GM23338 (cell line): ENCODE measurements around the gene LMX1B. TPM values are rescaled to one million over a fixed set of nuclear protein-coding genes. Genes with fewer than 3 reads are reported as not detected.

ENCODE experiments used
- ATAC-seq: fragments of 200-7000 bp; cut with Tn5 transposase; 3 replicates; pipeline ENCODE4 v1.9.1; 2020
- DNase-seq: peaks from one replicate; pipeline ENCODE4 v3.0.0-alpha.2; 2015; ENCODE audit warnings: low spot score
- H2AFZ ChIP-seq: fragments of 200-600 bp; sonication (generic); 2 replicates; pipeline ENCODE4 v1.8.0; 2016; ENCODE audit warnings: antibody characterized with exemption, mild to moderate bottlenecking, moderate library complexity
- H3F3A ChIP-seq: fragments of 200-600 bp; sonication (generic); replicated peaks from 2 replicates; pipeline ENCODE4 v1.8.0; 2017; ENCODE audit warnings: antibody characterized with exemption, mixed run types, low read depth
- H3K27ac ChIP-seq: fragments of 200-600 bp; sonication (generic); 2 replicates; pipeline ENCODE4 v1.6.1; 2016; ENCODE audit warnings: low read depth
- H3K27me3 ChIP-seq: fragments of 200-600 bp; sonication (generic); 2 replicates; pipeline ENCODE4 v1.8.0; 2016; ENCODE audit warnings: mild to moderate bottlenecking, mixed run types, moderate library complexity; ENCODE audit not compliant: insufficient read depth
- H3K36me3 ChIP-seq: fragments of 200-600 bp; sonication (generic); 2 replicates; pipeline ENCODE4 v1.8.0; 2016; ENCODE audit warnings: mild to moderate bottlenecking; ENCODE audit not compliant: insufficient read depth
- H3K4me1 ChIP-seq: fragments of 200-600 bp; sonication (generic); 2 replicates; pipeline ENCODE4 v1.8.0; 2016; ENCODE audit warnings: mild to moderate bottlenecking, moderate library complexity; ENCODE audit not compliant: insufficient read depth
- H3K4me2 ChIP-seq: fragments of 200-600 bp; sonication (generic); 2 replicates; pipeline ENCODE4 v1.7.1; 2017; ENCODE audit warnings: mixed run types
- H3K4me3 ChIP-seq: fragments of 200-600 bp; sonication (generic); 2 replicates; pipeline ENCODE4 v1.6.1; 2016; ENCODE audit warnings: mixed run types
- H3K79me2 ChIP-seq: fragments of 200-600 bp; sonication (generic); replicated peaks from 2 replicates; pipeline ENCODE4 v1.8.0; 2017; ENCODE audit warnings: mild to moderate bottlenecking; ENCODE audit not compliant: insufficient read depth
- H3K9me2 ChIP-seq: fragments of 200-600 bp; sonication (generic); 2 replicates; pipeline ENCODE4 v1.8.0; 2017; ENCODE audit not compliant: insufficient read depth
- H4K20me1 ChIP-seq: fragments of 200-600 bp; sonication (generic); replicated peaks from 2 replicates; pipeline ENCODE4 v1.8.0; 2017; ENCODE audit warnings: mild to moderate bottlenecking; ENCODE audit not compliant: insufficient read depth
- H3K27ac Mint-ChIP-seq: 2 replicates; pipeline ENCODE4 v1.8.0; 2020; ENCODE audit warnings: inconsistent platforms, mild to moderate bottlenecking, moderate library complexity, mixed read lengths
- H3K27me3 Mint-ChIP-seq: 3 replicates; pipeline ENCODE4 v1.8.0; 2022; ENCODE audit warnings: low read depth, mild to moderate bottlenecking, moderate library complexity, mixed read lengths, inconsistent platforms; ENCODE audit not compliant: insufficient read depth, poor library complexity
- H3K36me3 Mint-ChIP-seq: 3 replicates; pipeline ENCODE4 v1.8.0; 2021; ENCODE audit warnings: low read depth, mild to moderate bottlenecking, inconsistent platforms, moderate library complexity, mixed read lengths
- H3K4me1 Mint-ChIP-seq: 3 replicates; pipeline ENCODE4 v1.8.0; 2020; ENCODE audit warnings: mild to moderate bottlenecking, inconsistent platforms, mixed read lengths
- H3K4me3 Mint-ChIP-seq: 3 replicates; pipeline ENCODE4 v1.8.0; 2021; ENCODE audit warnings: moderate library complexity, mild to moderate bottlenecking, inconsistent platforms, mixed read lengths
- H3K9me3 Mint-ChIP-seq: 3 replicates; pipeline ENCODE4 v1.8.0; 2020; ENCODE audit warnings: moderate library complexity, mild to moderate bottlenecking, inconsistent platforms, mixed read lengths
- CREB1 ChIP-seq: fragments of 250-450 bp; sonication (Bioruptor Pico); IDR thresholded peaks from 2 replicates; pipeline ENCODE4 v1.5.0; 2020; ENCODE audit warnings: low read depth, mild to moderate bottlenecking, moderate library complexity
- CTCF ChIP-seq, 2 experiments: fragments of 200-600 bp in 1 of 2; sonication (generic) in 1 of 2; conservative IDR thresholded peaks; 2 replicates each; pipeline versions ENCODE4 v1.5.1 to v1.6.1; 2016 to 2017; ENCODE audit warnings: antibody characterized with exemption in 2 of 2, low read depth in 2 of 2, mild to moderate bottlenecking in 2 of 2, moderate library complexity in 1 of 2
- ETS1 ChIP-seq: IDR thresholded peaks from 2 replicates; pipeline ENCODE4 v1.6.1; 2016; ENCODE audit warnings: antibody characterized with exemption
- EZH2 ChIP-seq: fragments of 200-600 bp; sonication (generic); IDR thresholded peaks from one replicate; pipeline ENCODE4 v1.8.0; 2017; ENCODE audit warnings: antibody characterized with exemption, mild to moderate bottlenecking, low read depth; ENCODE audit not compliant: unreplicated experiment
- EZH2phosphoT487 ChIP-seq: fragments of 200-600 bp; sonication (generic); IDR thresholded peaks from one replicate; pipeline ENCODE4 v1.8.1; 2018; ENCODE audit warnings: antibody characterized with exemption; ENCODE audit not compliant: unreplicated experiment
- JUNB ChIP-seq: IDR thresholded peaks from one replicate; pipeline ENCODE4 v1.6.1; 2016; ENCODE audit warnings: antibody characterized with exemption; ENCODE audit not compliant: unreplicated experiment
- NANOG ChIP-seq: IDR thresholded peaks from 2 replicates; pipeline ENCODE4 v1.6.1; 2016; ENCODE audit warnings: antibody characterized with exemption, borderline replicate concordance
- POLR2AphosphoS5 ChIP-seq: IDR thresholded peaks from 2 replicates; pipeline ENCODE4 v1.6.1; 2016; ENCODE audit warnings: antibody characterized with exemption, low read depth
- STAT1 ChIP-seq: IDR thresholded peaks from one replicate; pipeline ENCODE4 v1.6.1; 2016; ENCODE audit warnings: antibody characterized with exemption; ENCODE audit not compliant: unreplicated experiment
- ZNF114 ChIP-seq: fragments of 250-450 bp; sonication (Bioruptor Pico); IDR thresholded peaks from 2 replicates; pipeline ENCODE4 v1.5.0; 2020; ENCODE audit warnings: mild to moderate bottlenecking, moderate library complexity
- ZNF331 ChIP-seq: fragments of 250-450 bp; sonication (Bioruptor Pico); IDR thresholded peaks from 2 replicates; pipeline ENCODE4 v1.5.0; 2020; ENCODE audit warnings: low read depth, mild to moderate bottlenecking, moderate library complexity
- ZNF462 ChIP-seq: fragments of 250-450 bp; sonication (Bioruptor Pico); IDR thresholded peaks from 2 replicates; pipeline ENCODE4 v1.5.0; 2020; ENCODE audit warnings: mild to moderate bottlenecking, moderate library complexity
- polyA plus RNA-seq: library from polyadenylated mRNA; unstranded; fragments of >200 nt; fragmentation: Nextera tagmentation; extraction: Ambion mirVana; gene quantifications from 2 replicates; pipeline ENCODE4 v1.2.1, GENCODE V29; 2016
- total RNA-seq: library from RNA; depleted of rRNA; stranded (reverse); fragments of >200 nt; shearing (Covaris generic); gene quantifications from 2 replicates; pipeline ENCODE4 v1.2.3, GENCODE V29; 2014

LMX1B gene
- total and polyA plus RNA-seq, 2 experiments from 2014 or later = 0.08 to 0.21 TPM

GRCh38 chr9:126569036-126569435 is 44.7 kb upstream of the LMX1B start:
- Mint-ChIP-seq H3K27me3 (peaks cover 4% of the 10 kb centered on the region), H3K27ac (no peak overlapping the region), H3K4me3 (no peak overlapping the region), H3K36me3 (no peaks in the 10 kb centered on the region), H3K9me3 (no peaks in the 10 kb centered on the region; the same call in 2 of the 3 replicates), H3K4me1 (no peaks in the 10 kb centered on the region)
- Histone ChIP-seq H3K9me2 (no peaks in the 10 kb centered on the region), H3K27me3 (no peaks in the 10 kb centered on the region), H4K20me1 (no peaks in the 10 kb centered on the region), H3K27ac (no peak overlapping the region), H3K4me3 (no peak overlapping the region), H3K79me2 (no peaks in the 10 kb centered on the region), H2AFZ (no peak overlapping the region), H3K4me1 (no peaks in the 10 kb centered on the region), H3F3A (no peaks in the 10 kb centered on the region), H3K36me3 (no peaks in the 10 kb centered on the region), H3K4me2 (no peak overlapping the region)
- no peak for DNase-seq
- TF ChIP-seq ZNF462 (no peak), EZH2 (no peak), CREB1 (CRISPR knock-in tag) (no peak), ETS1 (no peak)
- no peak for ATAC-seq

- no peaks in the 10 kb centered on the region for H3F3A ChIP-seq
- DNase-seq (no peak), ATAC-seq (no peak)
- H3K27ac ChIP-seq = no peak overlapping the region
- no peaks in the 10 kb centered on the region for H3K9me2 ChIP-seq
- H3K36me3 ChIP-seq = no peaks in the 10 kb centered on the region
- H3K4me3 ChIP-seq = no peak overlapping the region
- no peak overlapping the region for H3K4me3 Mint-ChIP-seq
- no peak overlapping the region for H2AFZ ChIP-seq
- H4K20me1 ChIP-seq = no peaks in the 10 kb centered on the region
- H3K27me3 ChIP-seq = no peaks in the 10 kb centered on the region
- H3K27ac Mint-ChIP-seq = no peak overlapping the region
- H3K4me1 ChIP-seq = no peaks in the 10 kb centered on the region; the same call in 1 of the 2 replicates
- H3K9me3 Mint-ChIP-seq = no peaks in the 10 kb centered on the region
- H3K4me1 Mint-ChIP-seq = peaks cover 7% of the 10 kb centered on the region
- peaks cover 3% of the 10 kb centered on the region for H3K27me3 Mint-ChIP-seq
- no peaks in the 10 kb centered on the region for H3K36me3 Mint-ChIP-seq
- H3K79me2 ChIP-seq = no peaks in the 10 kb centered on the region
- H3K4me2 ChIP-seq = no peak overlapping the region
- TF ChIP-seq ZNF331 (CRISPR knock-in tag) (no peak), POLR2AphosphoS5 (no peak), CTCF (conservative IDR thresholded peaks at IDR 0.05; ENCODE audit: low read depth in 2 of 2) (no peak), JUNB (no peak), EZH2 (no peak), STAT1 (no peak), ZNF114 (CRISPR knock-in tag) (no peak), NANOG (no peak), CREB1 (CRISPR knock-in tag) (no peak), EZH2phosphoT487 (no peak)
Measured at GRCh38 chr9:126578029-126578428, 35.7 kb upstream of the LMX1B start.
